Omental fat pad (tissue), 4 donors: Measurements from ENCODE around the gene NDUFA12. TPM values are rescaled to one million over a fixed set of nuclear protein-coding genes. Genes with fewer than 3 reads are reported as not detected.

Source experiments
- ATAC-seq: fragments of 150-250 bp; one replicate; pipeline ENCODE4 v1.9.1; 2016; ENCODE audit warnings: mild to moderate bottlenecking, moderate library complexity; ENCODE audit not compliant: low FRiP score
- DNase-seq: peaks from one replicate; pipeline ENCODE4 v3.0.0-alpha.2; 2019; ENCODE audit warnings: low spot score
- CTCF ChIP-seq, 3 donors: fragments of 450-650 bp; IDR thresholded peaks; one replicate each; pipeline ENCODE4 v1.5.1; 2016 to 2017; ENCODE audit warnings: antibody characterized with exemption in 3 of 3, mild to moderate bottlenecking in 3 of 3, moderate library complexity in 2 of 3
- total RNA-seq, 4 donors: library from RNA; depleted of rRNA; stranded (reverse); fragments of >200 nt; gene quantifications; one replicate each; pipeline ENCODE4 v1.1.0, GENCODE V29; 2016

The NDUFA12 gene
- total RNA-seq, 4 donors from 2014 or later, result 60.0 to 109 (median 82.5) TPM

GRCh38 chr12:94971923-94972322, 31.6 kb downstream of the NDUFA12 start:
- TF ChIP-seq CTCF (IDR thresholded peaks at IDR 0.05), result no peak
- no peak for DNase-seq
- ATAC-seq, result no peak

DNA sequence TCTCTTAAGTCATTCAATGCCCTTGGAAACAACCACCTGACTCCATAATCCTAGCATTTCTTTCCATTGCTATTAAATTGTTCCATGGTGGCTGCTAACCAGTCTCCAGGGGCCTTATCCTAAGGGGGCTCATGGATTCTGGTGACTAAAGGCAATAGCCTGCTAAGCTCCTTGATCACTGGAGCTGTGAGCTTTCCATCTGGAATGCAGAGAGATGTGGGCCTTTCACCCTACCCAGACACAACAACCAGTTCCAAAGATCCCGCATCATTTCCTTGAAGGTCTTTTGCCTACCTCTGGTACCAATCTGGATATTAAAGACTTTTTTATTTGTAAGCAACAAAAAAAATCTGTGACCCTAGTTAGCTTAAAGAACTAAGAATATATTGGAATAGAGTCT, 32.9 kb downstream of the NDUFA12 start:
- ATAC-seq, result no peak
- TF ChIP-seq CTCF (IDR thresholded peaks at IDR 0.05), result no peak

DNA sequence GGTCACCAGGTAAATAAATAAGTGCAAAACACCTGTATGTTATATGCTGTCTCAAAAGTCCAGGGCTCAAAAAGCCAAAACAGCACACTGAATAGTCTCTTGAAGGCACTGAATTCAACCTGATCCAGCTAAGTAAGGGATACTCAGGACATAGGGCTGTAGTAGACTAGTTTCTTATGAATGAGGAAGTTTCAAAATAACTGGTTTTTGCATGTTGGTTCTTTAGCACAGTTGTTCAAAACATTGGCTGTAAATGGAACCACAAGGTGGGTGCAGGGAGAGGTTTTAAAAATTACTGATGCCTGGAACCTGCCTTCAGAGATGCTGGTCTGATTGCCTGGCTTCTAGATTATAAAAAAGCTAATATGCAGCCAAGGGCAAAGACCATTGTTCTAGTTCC, 34.1 kb downstream of the NDUFA12 start:
- ATAC-seq, result no peak
- TF ChIP-seq CTCF (IDR thresholded peaks at IDR 0.05), result no peak
- DNase-seq, result no peak

More for the DNA sequence above, 32.9 kb downstream of the NDUFA12 start:
- DNase-seq, result no peak

DNA sequence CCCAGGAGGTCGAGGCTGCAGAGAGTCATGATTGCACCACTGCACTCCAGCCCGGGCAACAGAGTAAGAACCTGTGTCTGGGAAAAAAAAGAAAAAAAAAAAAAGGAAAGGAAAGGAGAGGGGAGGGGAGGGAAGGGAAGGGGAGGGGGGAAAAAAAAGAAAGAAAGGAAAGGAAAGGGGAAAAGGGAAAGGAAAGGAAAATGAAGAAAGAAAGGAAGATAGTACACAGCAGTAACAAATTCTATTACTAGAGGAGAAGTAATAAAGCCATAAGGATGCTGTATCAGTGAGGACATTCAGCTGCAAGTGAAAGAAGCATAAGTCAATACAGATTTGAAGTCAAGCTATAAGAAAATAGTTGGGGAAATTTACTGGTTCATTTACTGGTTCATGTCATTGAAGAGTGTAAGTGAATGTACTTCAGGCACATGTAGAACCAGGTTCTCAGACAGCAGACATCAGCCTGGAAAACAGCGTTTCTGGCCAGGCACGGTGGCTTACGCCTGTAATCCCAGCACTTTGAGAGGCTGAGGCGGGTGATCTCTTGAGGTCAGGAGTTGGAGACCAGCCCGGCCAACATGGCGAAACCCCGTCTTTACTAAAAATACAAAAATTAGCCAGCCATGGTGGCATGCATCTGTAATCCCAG, 37.4 kb downstream of the NDUFA12 start:
- ATAC-seq (no peak), DNase-seq (no peak)
- no peak for TF ChIP-seq CTCF (IDR thresholded peaks at IDR 0.05)

DNA sequence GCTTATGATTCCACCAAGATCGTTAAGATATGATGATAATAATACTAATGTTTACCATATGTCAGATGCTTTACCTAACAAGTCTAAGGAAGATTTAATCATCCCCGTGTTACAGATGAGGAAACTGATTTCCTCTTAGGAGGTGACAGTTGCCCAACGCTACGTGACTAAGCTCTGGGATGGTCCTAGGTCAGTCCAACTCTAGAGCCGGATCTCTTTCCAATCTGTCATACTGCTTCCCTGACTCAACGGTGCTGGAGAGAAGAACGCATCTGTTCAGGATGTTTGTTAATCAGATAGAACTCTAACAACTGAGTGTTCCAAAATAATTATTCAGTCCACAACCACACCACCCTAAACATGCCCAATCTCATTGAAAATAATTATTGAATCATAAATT, 39.8 kb downstream of the NDUFA12 start:
- ATAC-seq (no peak), DNase-seq (no peak)
- no peak for TF ChIP-seq CTCF (IDR thresholded peaks at IDR 0.05)

- DNase-seq (no peak), ATAC-seq (no peak)
- TF ChIP-seq CTCF (IDR thresholded peaks at IDR 0.05), result no peak
These were observed 40.8 kb downstream of the NDUFA12 start for GRCh38 chr12:94962670-94963069.

DNA sequence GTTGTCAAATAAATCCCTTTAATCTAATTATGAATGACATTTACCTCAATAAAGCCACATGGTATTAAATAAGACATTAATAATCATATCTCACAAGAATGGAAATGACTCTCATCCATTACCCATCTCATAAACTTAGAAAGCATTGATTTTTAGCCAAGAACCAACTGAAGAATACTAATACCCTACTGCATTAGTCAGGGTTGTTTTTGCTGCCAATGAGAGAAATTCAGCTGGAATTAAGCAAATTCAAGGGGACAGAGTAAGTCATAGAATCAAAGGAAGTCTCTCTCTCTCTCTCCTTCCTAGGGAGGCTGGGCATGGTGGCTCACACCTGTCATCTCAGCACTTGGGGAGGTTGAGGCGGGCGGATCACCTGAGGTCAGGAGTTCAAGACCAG, 41.6 kb downstream of the NDUFA12 start:
- DNase-seq (no peak), ATAC-seq (no peak)
- no peak for TF ChIP-seq CTCF (IDR thresholded peaks at IDR 0.05)
